Testis (tissue), 3 donors: ENCODE data around the gene FBN1. TPM values are rescaled to one million over a fixed set of nuclear protein-coding genes. Genes with fewer than 3 reads are reported as not detected.

Source experiments
- DNase-seq: peaks from one replicate; pipeline ENCODE4 v3.0.0-alpha.2; 2019
- H3K27ac ChIP-seq, 2 donors: fragments of 200-600 bp; sonication (generic); one replicate each; pipeline ENCODE4 v1.5.1; 2019
- H3K27me3 ChIP-seq: fragments of 200-600 bp; sonication (generic); one replicate; pipeline ENCODE4 v1.5.1; 2019
- H3K36me3 ChIP-seq: fragments of 200-600 bp; sonication (generic); one replicate; pipeline ENCODE4 v1.5.1; 2017; ENCODE audit warnings: low read depth; ENCODE audit errors: missing control alignments
- H3K4me1 ChIP-seq: fragments of 200-600 bp; sonication (generic); one replicate; pipeline ENCODE4 v1.5.1; 2019
- H3K4me3 ChIP-seq, 2 donors: fragments of 200-600 bp; sonication (generic); one replicate each; pipeline ENCODE4 v1.5.1; 2017 to 2019
- H3K9me3 ChIP-seq: fragments of 200-600 bp; sonication (generic); one replicate; pipeline ENCODE4 v1.5.1; 2017
- POLR2A ChIP-seq: fragments of 450-650 bp; IDR thresholded peaks from one replicate; pipeline ENCODE4 v1.6.1; 2017; ENCODE audit warnings: antibody characterized with exemption, mild to moderate bottlenecking, moderate library complexity
- WGBS, 2 donors: methylation state at CpG; one replicate each; pipeline ENCODE4 v1.1.5; 2018; 5-methylcytosine and 5-hydroxymethylcytosine counted together
- intact Hi-C: fragments of 100-400 bp; cut with DNase I; formaldehyde crosslinking; loops from one replicate; pipeline ENCODE4 v1.15.1; 2023; ENCODE audit warnings: low total_unique reads
- polyA plus RNA-seq: library from polyadenylated mRNA; stranded (reverse); fragments of 350-450 nt; fragmentation: Illumina TruSeq; extraction: RNeasy Lipid Tissue Mini Kit (QIAGEN cat#74804); gene quantifications from one replicate; pipeline ENCODE4 v1.2.3, GENCODE V29; 2014; ENCODE audit warnings: low read depth, low replicate concordance; ENCODE audit not compliant: insufficient read depth
- total RNA-seq, 2 donors: library from RNA; depleted of rRNA; stranded (reverse); fragments of >200 nt; gene quantifications; one replicate each; pipeline ENCODE4 v1.2.3, GENCODE V29; 2016
- TF ChIP-seq, protein P1 (sequence below), 3 experiments: fragments of 450-650 bp in 2 of 3; fragments of 200-600 bp in 1 of 3; sonication (generic) in 1 of 3; IDR thresholded peaks; one replicate each; pipeline ENCODE4 v1.5.1; 2016 to 2019; ENCODE audit warnings: antibody characterized with exemption in 3 of 3, mild to moderate bottlenecking in 2 of 3, moderate library complexity in 1 of 3

The FBN1 gene
- total and polyA plus RNA-seq, 3 donors from 2014 or later, result 48.5 to 77.1 (median 68.7) TPM

DNA sequence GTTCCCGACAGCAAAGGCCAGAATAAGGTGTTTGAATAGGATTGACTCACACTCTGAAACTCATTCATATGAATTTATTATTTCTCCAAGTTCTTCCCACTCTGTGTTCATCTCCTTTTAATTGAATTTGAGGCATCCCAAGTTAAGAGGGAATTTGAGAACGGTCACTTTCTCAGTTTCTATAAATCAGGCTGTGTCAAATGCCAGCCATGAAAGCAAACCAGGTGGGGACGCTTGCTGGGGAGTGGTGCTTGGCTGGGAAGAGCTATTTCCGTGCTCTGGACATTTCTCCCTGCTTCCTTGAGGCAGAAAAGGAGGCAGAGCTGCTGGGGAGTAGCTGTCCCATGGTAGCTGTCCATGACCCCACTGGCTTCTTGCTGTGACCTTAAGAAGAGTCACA lies 116.6 kb downstream of the FBN1 start:
- Histone ChIP-seq H3K27ac (no peak overlapping the region), H3K27me3 (no peaks in the 10 kb centered on the region), H3K36me3 (no peaks in the 10 kb centered on the region), H3K9me3 (no peaks in the 10 kb centered on the region), H3K4me1 (no peaks in the 10 kb centered on the region), H3K4me3 (peak overlapping the region in 1 of 2 donors; percentile 26)
- TF ChIP-seq POLR2A, result no peak
- TF ChIP-seq, protein P1, sequence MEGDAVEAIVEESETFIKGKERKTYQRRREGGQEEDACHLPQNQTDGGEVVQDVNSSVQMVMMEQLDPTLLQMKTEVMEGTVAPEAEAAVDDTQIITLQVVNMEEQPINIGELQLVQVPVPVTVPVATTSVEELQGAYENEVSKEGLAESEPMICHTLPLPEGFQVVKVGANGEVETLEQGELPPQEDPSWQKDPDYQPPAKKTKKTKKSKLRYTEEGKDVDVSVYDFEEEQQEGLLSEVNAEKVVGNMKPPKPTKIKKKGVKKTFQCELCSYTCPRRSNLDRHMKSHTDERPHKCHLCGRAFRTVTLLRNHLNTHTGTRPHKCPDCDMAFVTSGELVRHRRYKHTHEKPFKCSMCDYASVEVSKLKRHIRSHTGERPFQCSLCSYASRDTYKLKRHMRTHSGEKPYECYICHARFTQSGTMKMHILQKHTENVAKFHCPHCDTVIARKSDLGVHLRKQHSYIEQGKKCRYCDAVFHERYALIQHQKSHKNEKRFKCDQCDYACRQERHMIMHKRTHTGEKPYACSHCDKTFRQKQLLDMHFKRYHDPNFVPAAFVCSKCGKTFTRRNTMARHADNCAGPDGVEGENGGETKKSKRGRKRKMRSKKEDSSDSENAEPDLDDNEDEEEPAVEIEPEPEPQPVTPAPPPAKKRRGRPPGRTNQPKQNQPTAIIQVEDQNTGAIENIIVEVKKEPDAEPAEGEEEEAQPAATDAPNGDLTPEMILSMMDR (IDR thresholded peaks at IDR 0.05), result no peak
- WGBS, 2 donors, result 41 to 68% methylated on average over 4 of the region's 4 CpGs
- no peak for DNase-seq
- intact Hi-C loops, result no loop called here

DNA sequence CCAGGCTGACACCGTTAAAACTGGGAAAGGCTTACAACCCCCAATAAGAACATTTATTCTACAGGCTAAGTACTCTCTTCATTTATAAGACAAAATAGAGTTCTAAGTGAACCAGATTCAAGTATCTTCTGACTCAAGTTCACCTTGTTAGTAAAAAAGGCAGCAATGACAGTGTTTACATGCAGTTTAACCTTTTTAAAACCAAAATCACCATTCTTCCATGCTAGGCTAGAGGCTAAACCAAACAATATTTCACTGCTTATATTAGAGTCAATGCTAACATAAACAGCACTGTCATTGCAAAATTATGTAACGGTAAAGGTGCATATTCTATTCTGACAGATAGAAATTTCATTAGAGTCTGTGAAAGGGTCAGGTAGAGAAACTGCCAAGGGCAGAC lies 118.0 kb downstream of the FBN1 start:
- H3K4me1 ChIP-seq, result no peaks in the 10 kb centered on the region
- TF ChIP-seq, protein P1 (IDR thresholded peaks at IDR 0.05), result no peak
- TF ChIP-seq POLR2A, result no peak
- no peak for DNase-seq
- intact Hi-C loops, result no loop called here
- no peaks in the 10 kb centered on the region for H3K27me3 ChIP-seq
- no peaks in the 10 kb centered on the region for H3K36me3 ChIP-seq
- no peak overlapping the region for H3K27ac ChIP-seq
- H3K4me3 ChIP-seq, result no peak overlapping the region
- 60 to 63% methylated on average over 2 of the region's 2 CpGs for WGBS, 2 donors
- no peaks in the 10 kb centered on the region for H3K9me3 ChIP-seq

DNA sequence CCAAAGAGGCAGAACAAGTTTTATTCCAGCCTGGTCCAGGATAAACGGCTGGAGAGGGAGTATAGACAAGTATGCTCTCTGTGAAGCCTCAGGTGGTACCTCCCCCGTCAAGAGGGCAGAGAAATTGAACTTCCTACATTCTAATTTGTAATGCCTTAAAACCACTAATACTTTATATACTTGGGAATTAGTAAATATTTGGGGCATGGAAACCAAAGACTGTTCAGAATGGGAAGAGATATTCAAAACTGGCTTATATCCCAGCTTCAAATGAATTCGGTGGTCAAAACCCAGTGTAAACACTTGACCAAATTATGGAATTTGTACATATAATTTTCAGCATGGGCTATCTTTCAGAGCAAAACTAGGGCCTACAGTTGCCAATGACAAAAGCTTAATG lies 122.6 kb downstream of the FBN1 start:
- H3K4me3 ChIP-seq, result no peak overlapping the region
- no peaks in the 10 kb centered on the region for H3K4me1 ChIP-seq
- no peaks in the 10 kb centered on the region for H3K36me3 ChIP-seq
- H3K9me3 ChIP-seq, result no peaks in the 10 kb centered on the region
- no peak overlapping the region for H3K27ac ChIP-seq
- TF ChIP-seq POLR2A, result no peak
- TF ChIP-seq, protein P1 (IDR thresholded peaks at IDR 0.05), result no peak
- no peaks in the 10 kb centered on the region for H3K27me3 ChIP-seq
- intact Hi-C loops, result no loop called here
- WGBS, 2 donors, result 83 to 86% methylated on average over 3 of the region's 3 CpGs
- DNase-seq, result no peak

DNA sequence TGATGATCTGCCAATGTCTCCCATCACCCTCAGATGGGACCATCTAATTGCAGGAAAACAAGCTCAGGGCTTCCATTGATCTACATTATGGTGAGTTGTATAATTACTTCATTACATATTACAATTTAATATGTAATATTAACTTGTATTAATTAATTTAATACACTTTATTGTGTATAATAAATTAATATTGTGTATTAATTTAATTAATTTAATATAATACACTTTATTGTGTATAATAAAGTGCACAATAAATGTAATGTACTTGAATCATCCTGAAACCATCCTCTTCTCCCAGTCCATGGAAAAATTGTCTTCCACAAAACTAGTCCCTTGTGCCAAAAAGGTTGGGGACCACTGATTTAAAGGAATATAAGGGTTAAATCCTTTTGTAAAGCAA lies 123.4 kb downstream of the FBN1 start:
- Histone ChIP-seq H3K4me1 (no peaks in the 10 kb centered on the region), H3K36me3 (no peaks in the 10 kb centered on the region), H3K9me3 (no peaks in the 10 kb centered on the region), H3K27ac (no peak overlapping the region), H3K27me3 (no peaks in the 10 kb centered on the region), H3K4me3 (no peak overlapping the region)
- TF ChIP-seq POLR2A, result no peak
- TF ChIP-seq, protein P1 (IDR thresholded peaks at IDR 0.05), result no peak
- DNase-seq, result no peak
- intact Hi-C loops, result no loop called here

DNA sequence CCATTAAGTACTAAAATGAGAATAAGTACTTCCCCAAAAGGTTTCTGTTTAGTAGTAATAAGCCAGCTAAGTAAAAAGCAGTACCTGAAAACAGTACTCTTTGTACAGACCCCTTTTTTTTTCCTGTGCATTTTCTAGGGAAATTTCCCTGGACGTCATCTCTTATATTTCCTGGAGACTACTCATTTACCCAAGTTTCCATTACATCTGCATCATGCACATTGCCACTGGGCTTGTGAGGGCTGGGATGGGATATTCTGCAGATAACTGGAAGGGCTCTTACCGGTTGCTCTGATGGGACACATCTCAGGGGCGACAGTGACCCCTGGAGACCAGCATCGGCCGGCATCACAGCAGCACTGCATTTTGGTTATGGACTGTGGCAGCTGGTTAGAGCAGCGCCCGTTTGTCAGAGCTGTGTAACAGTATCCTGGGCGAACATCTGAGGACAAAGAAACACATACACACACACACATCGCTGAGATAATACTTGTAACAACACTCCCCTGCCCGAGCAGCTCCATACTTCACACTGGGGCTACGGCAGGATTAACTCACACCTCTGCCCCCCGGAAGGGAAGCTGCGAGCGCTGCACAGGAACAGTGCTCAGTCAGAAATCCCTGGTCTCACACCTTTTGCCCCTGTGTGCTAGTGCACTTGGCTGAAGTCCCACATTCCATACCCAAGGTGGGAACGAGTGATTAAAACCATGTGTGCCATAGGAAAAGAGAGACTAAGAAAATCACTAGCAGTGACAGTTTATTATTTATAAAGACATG lies 124.9 kb downstream of the FBN1 start:
- intact Hi-C loops, result no loop called here
- H3K4me1 ChIP-seq, result peaks cover 4% of the 10 kb centered on the region
- no peak overlapping the region for H3K4me3 ChIP-seq
- no peak for TF ChIP-seq POLR2A
- TF ChIP-seq, protein P1 (IDR thresholded peaks at IDR 0.05), result no peak
- no peaks in the 10 kb centered on the region for H3K9me3 ChIP-seq
- no peak overlapping the region for H3K27ac ChIP-seq
- DNase-seq, result no peak
- no peaks in the 10 kb centered on the region for H3K36me3 ChIP-seq
- no peaks in the 10 kb centered on the region for H3K27me3 ChIP-seq
- WGBS, 2 donors, result 83 to 87% methylated on average over 10 to 15 of the region's 15 CpGs
